Keratinocyte (primary cell): ENCODE measurements around the gene CELSR1. TPM values are rescaled to one million over a fixed set of nuclear protein-coding genes. Genes with fewer than 3 reads are reported as not detected.

Experiments
- DNase-seq: peaks from one replicate; pipeline ENCODE4 v3.0.0-alpha.2; 2011; ENCODE audit warnings: low read depth, missing footprints, low spot score
- FAIRE-seq: peaks from 2 replicates; lab custom pipeline; 2011; peaks lifted over from hg19 to GRCh38; lab: Jason Lieb, UNC
- H2AFZ ChIP-seq: 2 replicates; pipeline ENCODE4 v1.6.0; 2012; ENCODE audit warnings: low read length, control low read depth, inconsistent platforms; ENCODE audit not compliant: control insufficient read depth
- H3K27ac ChIP-seq: 2 replicates; pipeline ENCODE4 v1.5.1; 2011; ENCODE audit warnings: low read length; ENCODE audit not compliant: control insufficient read depth, insufficient read depth
- H3K27me3 ChIP-seq: 3 replicates; pipeline ENCODE4 v1.6.0; 2011; ENCODE audit warnings: low read length; ENCODE audit not compliant: control insufficient read depth, insufficient read depth; ENCODE audit errors: extremely low read depth
- H3K36me3 ChIP-seq, 2 experiments: 2 replicates in 1 of 2; 3 replicates in 1 of 2; pipeline ENCODE4 v1.5.1; 2011; ENCODE audit warnings: low read length in 2 of 2, mild to moderate bottlenecking in 1 of 2; ENCODE audit not compliant: control insufficient read depth in 2 of 2, insufficient read depth in 2 of 2; ENCODE audit errors: extremely low read depth in 1 of 2
- H3K4me1 ChIP-seq: 3 replicates; pipeline ENCODE4 v1.5.1; 2011; ENCODE audit warnings: low read length; ENCODE audit not compliant: control insufficient read depth, insufficient read depth; ENCODE audit errors: extremely low read depth
- H3K4me2 ChIP-seq: 3 replicates; pipeline ENCODE4 v1.6.0; 2011; ENCODE audit warnings: low read depth, low read length; ENCODE audit not compliant: control insufficient read depth, insufficient read depth; ENCODE audit errors: extremely low read depth
- H3K4me3 ChIP-seq, 3 experiments: fragments of 200-600 bp in 1 of 3; sonication (generic) in 1 of 3; 2 replicates in 2 of 3; 3 replicates in 1 of 3; pipeline ENCODE4 v1.5.1; 2011 to 2016; ENCODE audit warnings: low read length in 3 of 3, mild to moderate bottlenecking in 3 of 3, control low read depth in 2 of 3, inconsistent platforms in 1 of 3, low read depth in 1 of 3, mixed read lengths in 1 of 3, mixed run types in 1 of 3, moderate library complexity in 1 of 3; ENCODE audit not compliant: control insufficient read depth in 2 of 3, insufficient read depth in 2 of 3; ENCODE audit errors: extremely low read depth in 1 of 3
- H3K79me2 ChIP-seq: 2 replicates; pipeline ENCODE4 v1.6.0; 2012; ENCODE audit warnings: low read length; ENCODE audit not compliant: control insufficient read depth, insufficient read depth
- H3K9ac ChIP-seq: 3 replicates; pipeline ENCODE4 v1.6.0; 2011; ENCODE audit warnings: low read length; ENCODE audit not compliant: control insufficient read depth, insufficient read depth; ENCODE audit errors: extremely low read depth
- H3K9me1 ChIP-seq: 3 replicates; pipeline ENCODE4 v1.6.0; 2011; ENCODE audit warnings: low read length; ENCODE audit not compliant: control insufficient read depth, insufficient read depth; ENCODE audit errors: extremely low read depth
- H3K9me3 ChIP-seq: 2 replicates; pipeline ENCODE4 v1.5.1; 2012; ENCODE audit warnings: low read depth, low read length; ENCODE audit not compliant: control insufficient read depth
- H4K20me1 ChIP-seq: 3 replicates; pipeline ENCODE4 v1.6.0; 2011; ENCODE audit warnings: low read length; ENCODE audit not compliant: control insufficient read depth, insufficient read depth; ENCODE audit errors: extremely low read depth
- CTCF ChIP-seq, 3 experiments: IDR thresholded peaks in 1 of 3; conservative IDR thresholded peaks in 1 of 3; optimal IDR thresholded peaks in 1 of 3; 2 replicates in 2 of 3; 3 replicates in 1 of 3; pipeline versions ENCODE3 to v1.5.1; 2011; ENCODE audit warnings: low read length in 3 of 3, mild to moderate bottlenecking in 3 of 3, moderate library complexity in 2 of 3, control low read depth in 1 of 3, inconsistent platforms in 1 of 3; ENCODE audit not compliant: insufficient read depth in 2 of 3; ENCODE audit errors: extremely low read depth in 1 of 3
- EZH2 ChIP-seq: IDR thresholded peaks from one replicate; pipeline ENCODE4 v1.6.1; 2012; ENCODE audit warnings: inconsistent platforms, mild to moderate bottlenecking, low read length, moderate library complexity
- dilution Hi-C: fragments of 300-500 bp; cut with MboI; formaldehyde crosslinking; loops from one replicate; pipeline ENCODE4 v1.7.0; 2020; ENCODE audit warnings: low sequenced_read_pairs; ENCODE audit not compliant: extremely low pct_ligation_motif_present
- polyA plus RNA-seq, 5 experiments: library from polyadenylated mRNA; depleted of rRNA in 3 of 5; stranded (reverse) in 3 of 5; stranded (forward) in 1 of 5; unstranded in 1 of 5; fragments of >200 nt; gene quantifications; 1 replicate in 1 of 5; 2 replicates in 3 of 5; 3 replicates in 1 of 5; pipeline versions ENCODE4 v1.2.1 to v1.2.3, GENCODE V29; 2011 to 2012; ENCODE audit warnings: missing spikeins in 2 of 5, low read depth in 1 of 5, low replicate concordance in 1 of 5

CELSR1 gene
- polyA plus RNA-seq, 1 donor (not counting 4 experiments of a cell fraction or from before 2014, with no cell fraction given) = 16.1 TPM

GRCh38 chr22:46381142-46381541, 156.3 kb downstream of the CELSR1 start:
- FAIRE-seq = no peak
- H4K20me1 ChIP-seq = no peaks in the 10 kb centered on the region
- no peaks in the 10 kb centered on the region for H3K79me2 ChIP-seq
- no peaks in the 10 kb centered on the region for H3K4me1 ChIP-seq
- H3K27me3 ChIP-seq = no peaks in the 10 kb centered on the region
- H3K27ac ChIP-seq = no peak overlapping the region
- H3K9me3 ChIP-seq = peaks cover 4% of the 10 kb centered on the region
- dilution Hi-C loops = no loop called here
- no peak overlapping the region for H2AFZ ChIP-seq
- no peaks in the 10 kb centered on the region for H3K9me1 ChIP-seq
- no peak for DNase-seq
- no peak overlapping the region for H3K4me2 ChIP-seq
- H3K9ac ChIP-seq = no peak overlapping the region
- no peak overlapping the region for H3K4me3 ChIP-seq
- H3K36me3 ChIP-seq = peaks cover 27 to 28% of the 10 kb centered on the region in 2 experiments
- TF ChIP-seq EZH2 = no peak
- no peak for TF ChIP-seq CTCF (optimal IDR thresholded peaks at IDR 0.05 in 1 of 3, IDR thresholded peaks at IDR 0.05 in 1 of 3, conservative IDR thresholded peaks at IDR 0.05 in 1 of 3; ENCODE audit: extremely low read depth in 1 of 3, insufficient read depth in 2 of 3, low read length in 3 of 3)

GRCh38 chr22:46380581-46380980, 156.8 kb downstream of the CELSR1 start:
- peaks cover 27 to 28% of the 10 kb centered on the region in 2 experiments for H3K36me3 ChIP-seq
- no peak overlapping the region for H3K4me2 ChIP-seq
- dilution Hi-C loops = no loop called here
- no peak for FAIRE-seq
- H3K27ac ChIP-seq = no peak overlapping the region
- no peak overlapping the region for H3K4me3 ChIP-seq
- no peak overlapping the region for H3K9ac ChIP-seq
- no peak for DNase-seq
- H2AFZ ChIP-seq = no peak overlapping the region
- TF ChIP-seq EZH2 = no peak
- TF ChIP-seq CTCF (optimal IDR thresholded peaks at IDR 0.05 in 1 of 3, IDR thresholded peaks at IDR 0.05 in 1 of 3, conservative IDR thresholded peaks at IDR 0.05 in 1 of 3; ENCODE audit: extremely low read depth in 1 of 3, insufficient read depth in 2 of 3, low read length in 3 of 3) = no peak
- H3K9me1 ChIP-seq = no peaks in the 10 kb centered on the region
- no peaks in the 10 kb centered on the region for H3K27me3 ChIP-seq
- H3K9me3 ChIP-seq = peaks cover 8% of the 10 kb centered on the region
- no peaks in the 10 kb centered on the region for H3K79me2 ChIP-seq
- no peaks in the 10 kb centered on the region for H4K20me1 ChIP-seq
- peaks cover 3% of the 10 kb centered on the region for H3K4me1 ChIP-seq
